SIG-M5 treated with dmso at 0.1 percent for 504 hours (cell line): ENCODE results near the gene IL1RN.

Experiments
- DNase-seq: peaks from one replicate; lab custom pipeline; 2025; ENCODE audit not compliant: unreplicated experiment; lab: John Stamatoyannopoulos, UW

Gene IL1RN

DNA sequence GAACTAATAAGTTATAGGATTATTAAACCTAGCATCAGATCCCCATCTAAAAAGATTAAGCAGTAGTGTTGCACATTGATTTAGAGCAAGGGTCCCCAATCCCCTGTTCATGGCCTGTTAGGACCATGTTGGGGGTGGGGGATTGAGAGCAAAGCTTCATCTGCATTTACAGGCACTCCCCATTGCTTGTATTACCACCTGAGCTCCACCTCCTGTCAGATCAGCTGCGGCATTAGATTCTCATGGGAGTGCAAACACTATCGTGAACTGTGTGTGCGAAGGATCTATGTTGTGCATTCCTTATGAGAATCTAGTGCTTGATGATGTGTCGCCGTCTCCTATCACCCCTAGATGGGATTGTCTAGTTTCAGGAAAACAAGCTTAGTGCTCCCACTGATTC lies 27.9 kb downstream of the IL1RN start:
- no peak for DNase-seq

DNA sequence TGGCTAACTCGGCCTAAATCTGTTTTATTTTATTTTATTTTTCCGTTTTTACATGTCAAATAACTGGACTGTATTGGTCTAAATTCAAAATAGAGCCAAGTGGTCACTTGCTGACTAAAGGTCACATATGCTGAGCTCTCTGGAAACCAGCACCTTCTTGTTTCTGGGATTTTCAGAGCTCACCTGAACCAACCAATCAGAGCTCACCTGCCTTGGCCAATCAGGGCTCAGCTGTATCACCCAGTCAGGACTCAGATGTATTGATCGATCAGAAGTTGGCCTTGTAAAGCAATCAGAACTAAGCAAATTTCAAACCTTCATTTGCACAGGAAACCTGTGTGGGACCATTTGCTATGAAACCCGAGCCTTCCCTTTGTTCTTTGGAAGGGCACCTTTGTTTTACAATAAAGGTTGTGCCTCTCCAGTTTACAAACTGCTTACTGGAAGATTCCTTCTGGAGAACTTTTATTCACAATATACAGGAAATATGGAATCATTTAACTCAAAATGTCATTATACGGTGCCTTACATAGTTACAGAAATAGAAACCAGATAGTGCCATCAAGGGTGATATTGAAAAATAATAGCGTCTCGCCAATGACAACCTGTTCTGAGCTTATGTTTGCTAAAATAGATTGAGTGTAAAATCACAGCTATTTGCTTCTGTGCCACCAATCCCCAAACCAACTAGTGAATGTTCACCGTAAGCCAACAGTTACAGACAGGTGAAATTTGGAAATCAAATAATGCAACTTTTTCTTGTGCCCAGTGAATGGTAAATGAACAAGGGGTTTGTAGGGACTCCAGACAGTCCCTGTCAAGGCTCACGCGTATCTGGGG lies 29.1 kb downstream of the IL1RN start:
- no peak for DNase-seq

- DNase-seq = peak; percentile 25
Observed at GRCh38 chr2:113157118-113157896, 29.9 kb downstream of the IL1RN start.

GRCh38 chr2:113157897-113158753 lies 30.7 kb downstream of the IL1RN start:
- no peak for DNase-seq

- DNase-seq = no peak
Observed at GRCh38 chr2:113158884-113159553, 31.6 kb downstream of the IL1RN start.

DNA sequence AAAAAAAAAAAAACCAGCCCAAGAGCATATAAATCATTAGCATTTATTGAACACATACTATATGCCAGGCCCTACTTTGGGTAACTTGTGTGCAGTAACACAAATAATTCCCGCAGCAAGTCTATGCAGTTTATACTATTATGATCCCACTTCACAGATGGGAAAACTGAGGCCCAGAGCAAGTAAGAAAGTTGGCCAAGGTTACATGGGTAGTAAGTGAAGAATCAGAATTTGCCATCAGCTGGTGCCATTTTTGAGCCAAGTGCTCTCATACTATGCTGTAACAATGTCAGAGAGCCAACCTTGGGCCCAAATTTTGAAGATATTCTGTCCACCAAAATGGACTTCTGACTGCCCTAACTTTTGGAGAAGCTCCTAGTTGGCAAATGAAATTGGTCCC lies 32.9 kb downstream of the IL1RN start:
- no peak for DNase-seq

DNA sequence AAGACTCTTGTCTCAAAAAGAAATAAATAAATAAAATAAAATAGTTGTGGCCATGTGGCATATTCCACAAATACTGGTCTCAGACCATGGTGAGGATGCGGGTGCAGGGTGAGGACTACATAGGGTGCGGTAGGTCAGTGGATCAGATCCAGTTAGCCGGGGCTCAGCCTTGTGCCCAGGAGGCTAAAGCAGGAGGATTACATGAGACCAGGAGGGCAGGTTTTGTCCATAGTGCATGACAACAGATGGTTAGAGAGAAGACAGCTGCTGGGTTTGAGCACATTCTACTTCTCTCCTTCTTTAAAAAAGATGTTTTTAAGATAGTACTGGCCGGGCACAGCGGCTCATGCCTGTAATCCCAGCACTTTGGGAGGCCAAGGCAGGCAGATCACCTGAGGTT lies 33.6 kb downstream of the IL1RN start:
- no peak for DNase-seq

GRCh38 chr2:113162173-113162572 lies 34.8 kb downstream of the IL1RN start:
- DNase-seq = no peak

DNA sequence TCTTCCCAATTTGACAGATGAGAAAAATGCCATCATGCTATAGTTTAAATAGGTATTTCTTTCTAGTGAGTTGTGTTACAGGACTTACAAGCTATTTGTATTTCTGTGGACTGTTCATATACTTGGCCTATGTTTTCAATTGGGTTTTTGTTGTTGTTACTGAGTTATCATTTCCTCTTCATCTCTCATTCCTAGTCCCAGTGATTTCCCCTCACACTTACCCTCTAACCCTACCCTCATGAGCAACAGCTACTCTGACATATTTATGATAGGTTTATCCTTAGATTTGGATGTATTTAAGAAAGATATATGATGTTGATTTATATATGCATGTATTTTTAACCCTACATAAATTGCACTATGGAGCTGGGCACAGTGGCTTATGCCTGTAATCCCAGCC lies 35.5 kb downstream of the IL1RN start:
- DNase-seq = no peak

DNA sequence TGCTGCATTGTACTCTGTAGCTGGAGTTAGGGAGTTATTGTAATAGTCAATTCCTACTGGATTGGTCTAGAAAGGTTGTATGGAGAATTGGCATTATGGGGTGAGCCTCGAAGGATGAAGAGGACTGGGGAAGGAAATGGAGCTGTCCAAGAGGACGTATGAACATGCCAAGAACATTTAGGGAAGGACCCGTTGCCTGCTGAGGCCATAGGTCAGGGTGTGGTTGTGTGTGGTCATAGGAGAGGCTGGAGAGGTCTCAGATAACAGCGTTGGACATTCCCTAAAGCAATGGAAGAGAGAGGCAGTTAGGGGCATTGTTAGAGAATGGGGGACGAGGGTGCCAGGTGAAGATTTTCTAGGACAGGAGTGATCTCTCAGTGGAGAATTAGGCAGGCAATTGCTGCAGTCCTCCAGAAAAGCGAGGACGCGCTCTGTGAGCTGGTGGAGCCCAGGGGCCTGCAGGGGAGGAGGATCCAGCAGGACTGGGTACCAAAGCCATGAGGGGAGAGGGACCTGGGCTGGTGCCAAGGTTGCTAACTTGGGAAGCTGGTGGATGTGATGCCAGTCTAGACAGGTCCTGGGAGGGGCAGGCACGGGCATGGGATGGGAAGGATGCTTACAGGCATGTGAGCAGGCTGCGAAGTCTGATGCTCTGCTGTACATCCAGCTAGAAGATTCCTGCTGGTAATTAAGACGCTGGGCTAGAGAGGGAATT lies 37.0 kb downstream of the IL1RN start:
- DNase-seq = no peak

DNA sequence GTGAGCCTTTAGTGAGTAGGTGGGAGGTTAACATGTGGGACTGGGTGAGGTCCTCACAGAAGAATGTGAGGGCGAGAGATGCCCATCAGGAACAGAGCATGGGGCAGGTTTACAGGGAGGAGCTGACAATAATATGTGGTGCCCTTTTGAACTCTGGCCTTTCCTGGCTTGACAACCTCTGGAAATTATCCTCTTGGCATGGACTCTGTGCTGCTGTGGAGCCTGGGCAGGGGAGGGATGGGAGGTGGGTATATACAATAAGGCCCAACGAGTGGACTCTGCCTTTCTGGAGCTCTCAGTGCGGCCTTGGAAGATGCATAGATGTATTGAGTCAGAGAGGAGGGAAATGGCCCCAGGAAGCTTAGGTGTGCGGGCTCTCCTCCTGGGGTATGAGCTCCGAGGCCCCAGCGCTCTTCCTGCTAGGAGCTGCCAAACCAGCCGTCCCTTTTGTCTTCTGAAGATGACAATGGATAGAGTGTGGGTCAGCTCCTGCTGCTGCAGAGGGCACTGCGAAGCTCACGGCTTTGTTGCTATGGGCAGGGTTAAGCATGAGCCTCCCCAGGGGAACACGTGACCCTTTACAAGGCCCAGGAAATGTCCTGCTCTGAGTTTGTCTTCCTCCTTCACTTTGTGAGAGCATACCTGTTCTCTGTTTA lies 37.7 kb downstream of the IL1RN start:
- no peak for DNase-seq

- no peak for DNase-seq
Observed at GRCh38 chr2:113166187-113166645, 38.8 kb downstream of the IL1RN start.

DNA sequence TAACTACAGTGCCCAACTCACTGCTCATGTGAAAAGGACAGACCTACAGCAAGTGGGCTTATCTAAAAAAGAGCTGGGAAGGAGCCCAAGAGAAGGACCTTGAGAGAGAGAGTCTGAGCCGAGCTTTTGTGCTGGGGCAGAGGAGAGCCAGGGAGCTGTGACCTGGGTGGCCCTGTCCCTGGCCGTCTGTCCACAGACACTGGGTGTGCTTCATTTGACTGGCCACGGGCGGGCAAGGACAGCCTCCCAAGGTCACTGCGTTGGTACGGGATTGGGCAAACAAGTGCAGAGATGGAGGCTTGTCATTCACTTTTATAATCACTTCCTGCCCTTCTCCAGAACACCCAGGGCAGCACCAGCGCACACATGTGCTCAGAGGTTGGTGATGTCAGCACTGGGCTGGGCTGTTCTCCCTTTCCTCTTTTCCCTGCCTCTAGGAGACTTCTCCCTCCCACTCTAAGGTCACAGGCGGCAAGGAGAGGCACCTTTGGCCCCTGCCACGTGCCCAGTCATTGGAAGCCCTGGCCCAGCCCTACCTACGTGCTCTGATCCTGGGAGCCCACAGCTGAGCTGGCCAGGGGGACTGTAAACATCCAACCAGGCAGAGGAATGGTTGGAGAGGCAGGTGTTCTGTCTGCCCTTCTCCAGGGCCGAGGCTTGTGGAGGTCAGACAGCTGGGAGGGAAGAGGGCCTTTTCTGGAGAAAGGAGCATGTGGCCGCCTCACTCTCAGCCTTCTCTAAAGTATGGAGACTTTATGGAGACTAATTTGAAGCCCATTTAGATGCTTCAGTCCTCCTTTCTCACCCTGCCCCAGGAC lies 39.9 kb downstream of the IL1RN start:
- peak; percentile 28 for DNase-seq

DNA sequence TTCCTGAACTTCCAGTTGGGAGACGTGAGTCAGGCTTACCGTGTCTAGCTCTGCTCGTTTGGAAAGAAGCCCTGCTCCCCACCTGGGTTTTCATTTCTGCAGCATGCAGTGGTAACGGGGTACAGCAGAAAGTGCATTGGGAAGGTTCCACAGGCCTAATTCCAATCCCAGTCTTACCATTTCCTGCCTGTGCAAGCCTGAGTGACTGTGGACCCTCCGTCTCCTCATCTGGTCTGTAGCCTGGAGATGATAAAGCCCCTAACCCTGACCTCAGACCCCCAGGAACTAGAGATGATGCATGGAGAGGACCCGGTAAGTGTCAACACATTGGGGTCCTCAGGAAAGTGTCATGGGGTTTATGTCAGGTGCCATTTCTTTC lies 40.6 kb downstream of the IL1RN start:
- DNase-seq = no peak

GRCh38 chr2:113169002-113169530 lies 41.7 kb downstream of the IL1RN start:
- no peak for DNase-seq

DNA sequence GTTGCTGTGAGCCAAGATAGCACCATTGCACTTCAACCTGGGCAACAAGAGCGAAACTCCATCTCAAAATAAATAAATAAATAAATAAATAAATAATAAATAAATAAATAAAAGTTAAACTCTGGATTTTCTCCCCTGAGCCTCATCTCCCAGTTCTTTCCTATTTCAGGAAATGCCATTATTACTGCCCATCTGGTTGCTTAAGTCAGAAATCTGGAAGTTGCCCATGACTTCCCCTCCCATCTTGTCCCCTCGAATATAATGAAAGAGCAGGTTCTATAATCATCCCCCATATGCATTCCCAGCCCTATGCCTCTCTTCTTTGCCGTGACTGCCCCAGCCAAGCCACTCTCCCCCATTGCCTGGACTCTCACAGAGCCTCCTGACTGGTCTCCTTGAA lies 42.2 kb downstream of the IL1RN start:
- no peak for DNase-seq

- DNase-seq = no peak
Observed at GRCh38 chr2:113171334-113172075, 44.1 kb downstream of the IL1RN start.
